Ovary (tissue), 9 donors: ENCODE results near the gene SMTNL1. TPM values are rescaled to one million over a fixed set of nuclear protein-coding genes. Genes with fewer than 3 reads are reported as not detected.

Experiments used
- DNase-seq, 5 donors: peaks; one replicate each; pipeline ENCODE4 v3.0.0-alpha.2; 2019 to 2020
- H3K27ac ChIP-seq, 2 donors: fragments of 200-600 bp; one replicate each; pipeline versions ENCODE4 v1.5.1 to v1.8.0; 2019 to 2022
- H3K27me3 ChIP-seq: fragments of 200-600 bp; one replicate; pipeline ENCODE4 v1.8.0; 2022
- H3K36me3 ChIP-seq: fragments of 200-600 bp; sonication (generic); one replicate; pipeline ENCODE4 v1.5.1; 2019
- H3K4me1 ChIP-seq: one replicate; pipeline ENCODE4 v1.8.1; 2013; ENCODE audit warnings: mild to moderate bottlenecking, moderate library complexity; ENCODE audit not compliant: insufficient read depth
- H3K4me3 ChIP-seq: fragments of 200-600 bp; sonication (generic); one replicate; pipeline ENCODE4 v1.5.1; 2017
- H3K9me3 ChIP-seq, 2 donors: fragments of 200-600 bp in 1 of 2; sonication (generic) in 1 of 2; one replicate each; pipeline versions ENCODE4 v1.5.1 to v1.8.1; 2013 to 2019; ENCODE audit warnings: mild to moderate bottlenecking in 1 of 2, moderate library complexity in 1 of 2
- EP300 ChIP-seq: sonication (generic); formaldehyde crosslinking; IDR thresholded peaks from one replicate; pipeline ENCODE4 v1.6.1; 2017; ENCODE audit warnings: antibody characterized with exemption
- POLR2A ChIP-seq: fragments of 450-650 bp; IDR thresholded peaks from one replicate; pipeline ENCODE4 v1.6.1; 2017; ENCODE audit warnings: antibody characterized with exemption, mild to moderate bottlenecking, moderate library complexity
- WGBS, 3 donors: extraction: QIAGEN DNeasy Blood & Tissue Kit in 1 of 3; methylation state at CpG; one replicate each; pipeline versions ENCODE4 v1.1.5 to v1.1.7; 2013 to 2017; 5-methylcytosine and 5-hydroxymethylcytosine counted together
- intact Hi-C, 4 donors: fragments of 100-400 bp; cut with DNase I; formaldehyde crosslinking; loops; one replicate each; pipeline versions ENCODE4 v1.11.0 to v1.15.1; 2022 to 2023
- polyA plus RNA-seq, 2 donors: library from polyadenylated mRNA; stranded (reverse); fragments of 200-250 nt in 1 of 2; fragments of 350-450 nt in 1 of 2; fragmentation: Illumina TruSeq in 1 of 2; extraction: RNeasy Lipid Tissue Mini Kit (QIAGEN cat#74804) in 1 of 2; gene quantifications; one replicate each; pipeline ENCODE4 v1.2.3, GENCODE V29; 2013 to 2014
- total RNA-seq, 7 donors: library from RNA; depleted of rRNA in 2 of 7; stranded (reverse); fragments of >200 nt in 2 of 7; fragmentation: NEBNext Ultra II Directional in 3 of 7; extraction: Animal tissue kit (Norgen Biotek cat#: 25700) in 3 of 7; gene quantifications; one replicate each; pipeline versions ENCODE4 v1.1.0 to v1.2.4, GENCODE V29; 2016 to 2023
- TF ChIP-seq, protein P1 (sequence below), 3 donors: fragments of 450-650 bp in 2 of 3; fragments of 200-600 bp in 1 of 3; IDR thresholded peaks; one replicate each; pipeline versions ENCODE4 v1.5.1 to v1.8.0; 2016 to 2022; ENCODE audit warnings: antibody characterized with exemption in 3 of 3, mild to moderate bottlenecking in 1 of 3
- donor health status: DM: no; HTN: no; CAD: no; lungs with moderate emphysema.
- donor health status: DM: no; HTN: no; CAD: no.
- donor health status: Bipolar disorder and iron deficiency.
- donor health status: DM: yes; HTN: yes; CAD: no.
- donor health status: DM: no; HTN: no; CAD: no.
- donor health status: DM: yes; HTN: yes; CAD: no.

Gene SMTNL1
- total and polyA plus RNA-seq, 9 donors, result not detected

DNA sequence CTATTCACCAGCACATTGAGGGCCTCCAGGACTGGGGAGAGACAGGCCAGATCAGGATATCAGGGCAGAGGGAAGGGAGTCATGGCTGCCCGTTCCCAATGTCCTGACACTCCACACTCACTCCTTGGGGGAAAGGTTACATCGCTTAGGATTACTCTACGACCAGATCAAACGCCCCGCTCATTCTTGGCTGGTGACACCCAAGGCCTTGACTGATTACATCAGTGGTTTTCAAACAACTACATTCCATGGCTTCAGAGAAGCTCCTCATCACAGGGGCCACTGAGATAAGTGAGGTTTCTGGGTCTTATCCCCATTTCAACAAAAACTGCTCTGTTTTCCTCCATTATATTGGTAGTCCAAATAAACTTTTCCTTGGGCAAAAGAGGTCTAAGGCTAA is 15.1 kb downstream of the SMTNL1 start:
- Histone ChIP-seq H3K4me1 (peaks cover 6% of the 10 kb centered on the region), H3K27ac (no peak overlapping the region), H3K27me3 (no peaks in the 10 kb centered on the region), H3K36me3 (no peaks in the 10 kb centered on the region), H3K4me3 (no peak overlapping the region), H3K9me3 (no peaks in the 10 kb centered on the region)
- intact Hi-C loops, result no loop called here
- 74 to 79% (median 78%) methylated on average over 5 of the region's 5 CpGs for WGBS, 3 donors
- DNase-seq, result no peak
- TF ChIP-seq POLR2A, result no peak
- no peak for TF ChIP-seq EP300
- TF ChIP-seq, protein P1, sequence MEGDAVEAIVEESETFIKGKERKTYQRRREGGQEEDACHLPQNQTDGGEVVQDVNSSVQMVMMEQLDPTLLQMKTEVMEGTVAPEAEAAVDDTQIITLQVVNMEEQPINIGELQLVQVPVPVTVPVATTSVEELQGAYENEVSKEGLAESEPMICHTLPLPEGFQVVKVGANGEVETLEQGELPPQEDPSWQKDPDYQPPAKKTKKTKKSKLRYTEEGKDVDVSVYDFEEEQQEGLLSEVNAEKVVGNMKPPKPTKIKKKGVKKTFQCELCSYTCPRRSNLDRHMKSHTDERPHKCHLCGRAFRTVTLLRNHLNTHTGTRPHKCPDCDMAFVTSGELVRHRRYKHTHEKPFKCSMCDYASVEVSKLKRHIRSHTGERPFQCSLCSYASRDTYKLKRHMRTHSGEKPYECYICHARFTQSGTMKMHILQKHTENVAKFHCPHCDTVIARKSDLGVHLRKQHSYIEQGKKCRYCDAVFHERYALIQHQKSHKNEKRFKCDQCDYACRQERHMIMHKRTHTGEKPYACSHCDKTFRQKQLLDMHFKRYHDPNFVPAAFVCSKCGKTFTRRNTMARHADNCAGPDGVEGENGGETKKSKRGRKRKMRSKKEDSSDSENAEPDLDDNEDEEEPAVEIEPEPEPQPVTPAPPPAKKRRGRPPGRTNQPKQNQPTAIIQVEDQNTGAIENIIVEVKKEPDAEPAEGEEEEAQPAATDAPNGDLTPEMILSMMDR (IDR thresholded peaks at IDR 0.05), result no peak

DNA sequence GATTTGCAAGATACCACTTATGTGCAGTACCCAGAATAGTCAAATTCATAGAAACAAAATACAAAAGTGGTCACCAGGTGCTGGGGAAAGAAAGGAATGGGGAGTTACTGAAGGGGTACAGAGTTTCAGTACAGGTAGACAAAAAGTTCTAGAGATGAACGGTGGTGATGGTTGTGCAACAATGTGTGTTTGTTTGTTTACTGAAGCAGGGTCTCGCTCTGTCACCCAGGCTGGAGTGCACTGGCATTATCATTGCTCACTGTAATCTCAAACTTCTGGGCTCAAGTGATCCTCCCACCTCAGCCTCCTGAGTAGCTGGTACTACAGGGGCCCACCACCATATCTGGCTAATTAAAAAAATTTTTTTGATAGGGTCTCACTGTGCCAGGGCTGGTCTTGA is 18.0 kb downstream of the SMTNL1 start:
- H3K4me3 ChIP-seq, result no peak overlapping the region
- H3K9me3 ChIP-seq, result no peaks in the 10 kb centered on the region
- no peaks in the 10 kb centered on the region for H3K27me3 ChIP-seq
- no peak for DNase-seq
- H3K4me1 ChIP-seq, result no peaks in the 10 kb centered on the region
- WGBS, 3 donors, result 85 to 94% (median 93%) methylated on average over 2 of the region's 2 CpGs
- TF ChIP-seq, protein P1 (IDR thresholded peaks at IDR 0.05), result no peak
- TF ChIP-seq POLR2A (no peak), EP300 (no peak)
- H3K27ac ChIP-seq, result no peak overlapping the region
- no peaks in the 10 kb centered on the region for H3K36me3 ChIP-seq
- intact Hi-C loops, result no loop called here

- Histone ChIP-seq H3K9me3 (no peaks in the 10 kb centered on the region), H3K36me3 (no peaks in the 10 kb centered on the region), H3K4me3 (no peak overlapping the region), H3K27me3 (no peaks in the 10 kb centered on the region), H3K4me1 (no peaks in the 10 kb centered on the region), H3K27ac (no peak overlapping the region)
- intact Hi-C loops, result no loop called here
- DNase-seq, result no peak
- 82 to 85% (median 82%) methylated on average over 8 of the region's 8 CpGs for WGBS, 3 donors
- TF ChIP-seq EP300, result no peak
- no peak for TF ChIP-seq POLR2A
- TF ChIP-seq, protein P1 (IDR thresholded peaks at IDR 0.05), result no peak
Measured at GRCh38 chr11:57556041-57556440, 18.6 kb downstream of the SMTNL1 start.

DNA sequence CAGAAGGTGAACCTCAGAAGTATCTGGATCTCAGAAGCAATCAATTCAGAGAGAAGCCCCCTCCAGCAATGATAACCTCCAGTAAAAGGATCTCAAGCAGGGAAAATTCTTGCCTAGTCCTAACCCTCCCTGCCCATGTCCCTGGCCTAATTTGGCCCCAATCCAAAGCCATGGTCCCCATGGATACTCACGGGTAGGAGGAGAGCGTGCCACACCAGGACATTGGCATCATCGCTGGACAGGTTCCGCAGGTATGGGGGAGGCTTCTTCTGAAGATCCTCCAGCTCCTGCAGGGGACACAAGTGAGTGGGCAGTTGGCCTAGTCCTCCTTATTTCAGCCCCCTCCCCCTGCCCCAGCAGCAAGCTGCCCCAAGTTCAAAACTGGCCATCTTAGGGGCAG is 22.8 kb downstream of the SMTNL1 start:
- no peak overlapping the region for H3K27ac ChIP-seq
- H3K4me1 ChIP-seq, result no peaks in the 10 kb centered on the region
- intact Hi-C loops, result no loop called here
- H3K4me3 ChIP-seq, result no peak overlapping the region
- no peaks in the 10 kb centered on the region for H3K36me3 ChIP-seq
- H3K9me3 ChIP-seq, result no peaks in the 10 kb centered on the region
- WGBS, 3 donors, result 88 to 92% (median 88%) methylated on average over 4 of the region's 4 CpGs
- no peak for TF ChIP-seq POLR2A
- TF ChIP-seq EP300, result no peak
- TF ChIP-seq, protein P1 (IDR thresholded peaks at IDR 0.05), result no peak
- DNase-seq, result peak in 1 of 5 donors; percentile 30
- no peaks in the 10 kb centered on the region for H3K27me3 ChIP-seq
